ENCODE data around the gene SVIL.

DNA sequence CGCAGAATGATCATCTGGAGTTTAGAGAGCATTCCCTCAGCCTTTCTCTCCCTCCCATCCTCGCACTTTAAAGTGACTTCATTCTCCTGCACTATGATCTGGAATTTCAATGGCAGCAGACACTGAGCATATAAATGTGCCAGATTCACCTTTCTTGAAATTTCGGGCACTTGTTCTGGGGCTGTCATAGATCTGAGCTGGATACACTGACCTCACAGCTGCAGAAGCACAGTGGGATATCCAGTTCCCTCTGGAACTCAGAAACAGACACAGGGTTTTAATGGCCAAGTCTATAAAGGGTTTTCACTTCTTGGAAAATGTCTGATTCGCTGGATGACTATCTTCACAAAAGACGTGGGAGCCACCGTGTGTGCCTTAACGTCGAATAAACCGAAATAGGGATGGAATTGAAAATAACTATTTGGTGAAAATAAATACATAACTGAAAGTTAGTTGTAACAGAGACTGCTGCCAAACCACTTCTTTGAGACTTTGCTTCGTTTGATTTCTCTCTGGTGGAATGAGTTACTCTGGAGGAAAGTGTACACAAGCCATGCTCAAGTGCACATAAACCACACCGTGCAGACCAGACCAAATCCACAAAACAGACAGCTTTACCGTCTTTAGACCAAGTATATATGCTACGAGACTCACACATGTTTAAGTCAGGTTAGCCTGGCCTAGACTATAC, 126.1 kb downstream of the SVIL start:
- no peak for TF ChIP-seq EZH2 (IDR thresholded peaks at IDR 0.05; ENCODE audit: insufficient read depth, poor library complexity, severe bottlenecking)
- no peak for TF ChIP-seq EZH2phosphoT487 (IDR thresholded peaks at IDR 0.05; ENCODE audit: insufficient read depth, low read depth)

Measured in GM23248 (cell line).